Activated naive CD4-positive, alpha-beta T cell treated with anti-CD3 and anti-CD28 coated beads for 36 hours (primary cell): ENCODE data around the gene P2RX7. TPM values are rescaled to one million over a fixed set of nuclear protein-coding genes. Genes with fewer than 3 reads are reported as not detected.
A peak's percentile ranks its signal among the peaks of the same experiment; 100 is the strongest.

Source experiments
- CTCF ChIA-PET: fragments of 350-600 bp; sonication (Branson Sonifier 250); formaldehyde crosslinking; loops from one replicate; lab custom pipeline; 2021; ENCODE audit warnings: antibody characterized with exemption; lab: Charles Lee
- DNase-seq: peaks from one replicate; pipeline ENCODE4 v3.0.0-alpha.2; 2020
- H3K27ac Mint-ChIP-seq: one replicate; pipeline ENCODE4 v1.8.0; 2021; ENCODE audit warnings: mild to moderate bottlenecking, mixed read lengths
- H3K27me3 Mint-ChIP-seq: one replicate; pipeline ENCODE4 v1.8.0; 2021; ENCODE audit warnings: low read depth, mixed read lengths
- H3K36me3 Mint-ChIP-seq: one replicate; pipeline ENCODE4 v1.8.0; 2021; ENCODE audit warnings: low read depth, mixed read lengths
- H3K4me1 Mint-ChIP-seq: one replicate; pipeline ENCODE4 v1.8.0; 2021; ENCODE audit warnings: low read depth, mixed read lengths
- H3K4me3 Mint-ChIP-seq: one replicate; pipeline ENCODE4 v1.8.0; 2021; ENCODE audit warnings: mild to moderate bottlenecking, moderate library complexity, mixed read lengths
- H3K9me3 Mint-ChIP-seq: one replicate; pipeline ENCODE4 v1.8.0; 2021; ENCODE audit warnings: mixed read lengths
- intact Hi-C: fragments of 100-400 bp; cut with micrococcal nuclease; formaldehyde crosslinking; loops from one replicate; pipeline ENCODE4 v1.15.1; 2023
- total RNA-seq, 2 experiments: library from RNA; stranded (reverse); gene quantifications; one replicate each; pipeline ENCODE4 v1.2.3, GENCODE V29; 2021

Gene P2RX7
- total RNA-seq, 2 experiments from 2014 or later: 6.3 to 6.6 TPM

DNA sequence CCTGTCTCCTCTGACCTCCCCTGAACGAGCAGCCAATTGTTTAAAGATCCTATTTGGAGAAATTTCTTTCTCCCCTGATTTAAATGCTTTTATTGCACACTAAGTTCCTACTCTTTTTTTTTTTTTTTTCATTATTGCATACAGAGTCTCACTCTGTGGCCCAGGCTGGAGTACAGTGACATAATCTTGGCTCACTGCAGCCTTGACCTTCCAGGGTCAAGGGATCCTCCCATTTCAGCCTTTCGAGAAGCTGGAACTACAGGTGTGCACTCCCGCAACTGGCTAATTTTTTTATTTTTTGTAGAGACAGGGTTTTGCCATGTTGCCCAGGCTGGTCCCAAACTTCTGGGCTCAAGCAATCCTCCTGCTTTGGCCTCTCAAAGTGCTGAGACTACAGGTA is 5.2 kb upstream of the P2RX7 start:
- intact Hi-C loops: loop anchor here (5.0 kb wide), 2 partner anchors 170 to 1115 kb away; partner anchors contain the start of gene CAMKK2
- H3K27ac Mint-ChIP-seq: no peak overlapping the region
- DNase-seq: no peak
- peaks cover 4% of the 10 kb centered on the region for H3K36me3 Mint-ChIP-seq
- CTCF ChIA-PET: no interaction called here
- no peak overlapping the region for H3K4me3 Mint-ChIP-seq
- peaks cover 56% of the 10 kb centered on the region for H3K4me1 Mint-ChIP-seq
- no peaks in the 10 kb centered on the region for H3K27me3 Mint-ChIP-seq
- H3K9me3 Mint-ChIP-seq: peaks cover 3% of the 10 kb centered on the region

DNA sequence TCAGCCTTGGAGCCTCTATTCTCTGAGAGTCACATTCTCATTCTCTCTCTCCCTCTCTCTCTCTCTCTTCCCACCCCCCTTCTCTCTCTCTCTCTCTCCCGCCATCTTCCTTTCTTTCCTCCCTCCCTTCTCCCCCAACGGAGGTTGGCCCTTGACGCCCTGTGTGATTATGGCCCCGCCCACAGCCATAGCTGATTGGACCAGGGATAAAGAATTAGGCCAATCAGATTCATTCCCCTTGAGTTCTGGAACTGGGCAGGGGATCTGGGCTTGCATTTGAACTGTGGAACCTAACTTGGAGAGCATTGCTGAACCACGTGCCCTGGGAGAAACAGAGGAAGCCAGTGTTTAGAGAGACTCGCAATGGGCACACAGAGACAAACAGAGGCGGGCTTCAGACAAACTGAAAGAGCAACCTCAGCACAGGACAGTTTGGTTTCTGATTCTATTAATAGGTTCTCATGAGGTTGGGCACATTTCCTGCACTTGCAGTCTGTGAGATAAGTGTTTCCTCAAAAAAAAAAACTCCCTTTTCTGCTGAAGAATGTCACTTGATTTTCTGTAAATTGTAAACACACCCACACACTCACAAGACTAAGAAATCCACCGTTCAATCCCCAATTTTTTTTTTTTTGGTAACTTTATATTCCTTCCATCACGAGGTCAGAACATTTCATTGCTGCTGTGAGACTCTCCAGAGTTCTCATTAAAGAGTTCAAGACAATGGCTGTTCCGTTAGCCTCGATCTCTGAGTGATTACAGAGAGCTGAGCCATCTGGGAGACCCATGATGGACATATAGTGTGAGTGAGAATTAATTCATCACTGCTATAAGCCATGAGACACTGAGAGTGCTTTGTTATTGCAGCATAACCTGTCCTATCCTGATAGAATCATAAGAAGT is 3.5 kb upstream of the P2RX7 start:
- Mint-ChIP-seq H3K9me3 (peaks cover 3% of the 10 kb centered on the region), H3K27me3 (no peaks in the 10 kb centered on the region), H3K4me3 (peak overlapping the region; percentile 60), H3K36me3 (peaks cover 4% of the 10 kb centered on the region), H3K4me1 (peaks cover 62% of the 10 kb centered on the region), H3K27ac (peak overlapping the region; percentile 98)
- intact Hi-C loops: loop anchor here (1.0 to 5.0 kb wide), 6 partner anchors 15 to 1117 kb away; partner anchors contain the start of genes CAMKK2 and P2RX4
- CTCF ChIA-PET: interaction anchor here (0.6 to 1.1 kb wide), 3 partner anchors 34 to 151 kb away, joined by 3 to 7 read pairs (median 3); partner anchors contain the start of gene HNF1A
- DNase-seq: peak; percentile 93

DNA sequence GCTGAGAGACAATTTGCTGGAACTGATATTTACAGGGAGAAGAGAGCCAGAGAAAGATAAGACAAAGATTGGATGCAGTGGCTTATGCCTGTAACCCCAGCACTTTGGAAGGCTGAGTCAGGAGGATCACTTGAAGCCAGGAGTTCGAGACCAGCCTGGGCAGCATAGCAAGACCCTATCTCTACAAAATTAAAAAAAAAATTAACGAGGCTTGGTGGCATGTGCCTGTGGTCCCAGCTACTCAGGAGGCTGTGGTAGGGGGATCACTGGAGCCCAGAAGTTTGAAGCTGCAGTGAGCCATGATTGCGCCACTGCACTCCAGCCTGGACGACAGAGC is 2.9 kb upstream of the P2RX7 start:
- Mint-ChIP-seq H3K27me3 (no peaks in the 10 kb centered on the region), H3K27ac (peak overlapping the region; percentile 98), H3K9me3 (peaks cover 3% of the 10 kb centered on the region), H3K4me3 (peak overlapping the region; percentile 60), H3K36me3 (peaks cover 4% of the 10 kb centered on the region), H3K4me1 (peaks cover 62% of the 10 kb centered on the region)
- no peak for DNase-seq
- CTCF ChIA-PET: interaction anchor here (0.6 to 0.8 kb wide), 2 partner anchors 96 to 103 kb away, joined by 3 to 5 read pairs; no protein-coding TSS in a partner anchor
- intact Hi-C loops: loop anchor here (1.0 to 10.0 kb wide), 7 partner anchors 15 to 1117 kb away; partner anchors contain the start of genes CAMKK2 and P2RX4

DNA sequence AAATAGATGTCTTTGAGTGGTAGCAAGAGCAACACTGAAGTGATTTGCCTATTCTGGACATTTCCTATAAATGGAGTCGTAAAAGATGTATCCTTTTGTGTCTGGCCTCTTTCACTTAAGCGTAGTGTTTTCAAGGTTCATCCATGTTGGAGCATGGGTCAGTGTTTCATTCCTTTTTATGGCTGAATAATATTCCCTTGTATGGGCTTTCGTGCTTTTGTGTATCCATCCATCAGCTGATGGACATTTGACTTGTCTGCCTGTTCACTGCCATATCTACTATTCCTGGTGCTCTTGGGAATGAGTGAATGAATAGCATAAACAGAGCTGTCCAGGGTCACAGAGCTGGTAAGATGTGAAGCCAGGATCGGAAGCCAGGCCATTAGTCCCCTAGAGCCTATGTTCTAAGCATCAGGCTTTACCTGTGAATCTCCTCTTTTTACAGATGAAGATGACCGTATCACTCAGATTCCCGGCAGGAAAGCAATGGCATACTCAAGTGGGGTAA is 1.8 kb upstream of the P2RX7 start:
- peak overlapping the region; percentile 43 for H3K27ac Mint-ChIP-seq
- no peaks in the 10 kb centered on the region for H3K27me3 Mint-ChIP-seq
- CTCF ChIA-PET: interaction anchor here (0.5 kb wide), 1 partner anchor 109 kb away, joined by 3 read pairs; no protein-coding TSS in a partner anchor
- no peak for DNase-seq
- H3K36me3 Mint-ChIP-seq: peaks cover 4% of the 10 kb centered on the region
- H3K4me1 Mint-ChIP-seq: peaks cover 59% of the 10 kb centered on the region
- intact Hi-C loops: loop anchor here (10.0 kb wide), 1 partner anchor 336 kb away; no protein-coding TSS in a partner anchor
- no peak overlapping the region for H3K4me3 Mint-ChIP-seq
- H3K9me3 Mint-ChIP-seq: peaks cover 3% of the 10 kb centered on the region

DNA sequence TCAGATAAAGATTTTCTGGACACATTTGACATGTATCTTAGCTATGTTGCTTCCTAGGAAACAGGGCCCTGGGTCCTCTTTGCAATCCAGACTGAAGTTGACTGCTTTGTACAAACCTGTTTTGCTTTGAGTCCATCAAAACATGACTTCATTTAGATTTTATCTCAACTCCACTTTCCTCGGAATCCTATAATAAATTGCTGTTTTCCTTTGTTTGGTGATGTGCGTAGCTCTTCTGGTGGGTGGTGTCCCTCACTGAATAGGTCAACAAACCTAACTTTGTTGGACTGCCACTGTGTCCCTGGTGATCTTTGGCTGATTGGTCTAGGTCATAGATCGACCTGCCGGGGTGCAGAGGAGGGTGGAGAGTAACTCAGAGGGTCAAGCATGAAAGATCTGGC is 735 bp upstream of the P2RX7 start:
- Mint-ChIP-seq H3K4me1 (peaks cover 59% of the 10 kb centered on the region), H3K27me3 (no peaks in the 10 kb centered on the region), H3K4me3 (peak overlapping the region; percentile 4), H3K9me3 (peaks cover 3% of the 10 kb centered on the region), H3K36me3 (peaks cover 4% of the 10 kb centered on the region), H3K27ac (peak overlapping the region; percentile 7)
- CTCF ChIA-PET: interaction anchor here (1.0 to 1.7 kb wide), 2 partner anchors 11 to 66 kb away, joined by 3 to 5 read pairs; no protein-coding TSS in a partner anchor
- DNase-seq: no peak
- intact Hi-C loops: loop anchor here (10.0 kb wide), 1 partner anchor 337 kb away; no protein-coding TSS in a partner anchor

DNA sequence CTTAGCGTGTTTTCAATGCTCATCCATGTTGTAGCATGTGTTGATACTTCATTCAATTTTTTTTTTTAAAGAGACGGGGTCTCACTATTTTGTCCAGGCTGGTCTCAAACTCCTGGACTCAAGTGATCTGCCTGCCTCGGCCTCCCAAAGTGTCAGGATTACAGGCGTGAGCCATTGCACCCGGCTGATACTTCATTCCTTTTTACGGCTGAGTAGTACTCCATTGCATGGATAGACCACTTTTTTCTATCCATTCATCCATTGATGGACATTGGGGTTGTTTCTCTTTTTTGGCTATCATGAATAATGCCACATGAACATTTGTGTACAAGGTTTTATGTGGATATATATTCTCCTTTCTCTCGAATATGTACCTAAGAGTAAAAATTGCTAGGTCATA is 1.2 kb downstream of the P2RX7 start:
- Mint-ChIP-seq H3K4me3 (peak overlapping the region; percentile 77), H3K36me3 (peaks cover 4% of the 10 kb centered on the region), H3K27me3 (no peaks in the 10 kb centered on the region), H3K4me1 (peaks cover 55% of the 10 kb centered on the region), H3K9me3 (peaks cover 3% of the 10 kb centered on the region), H3K27ac (peak overlapping the region; percentile 15)
- intact Hi-C loops: loop anchor here (1.0 to 10.0 kb wide), 2 partner anchors 10 to 339 kb away; no protein-coding TSS in a partner anchor
- CTCF ChIA-PET: interaction anchor here (0.6 to 0.7 kb wide), 3 partner anchors 82 to 217 kb away, joined by 3 to 4 read pairs (median 3); no protein-coding TSS in a partner anchor
- DNase-seq: no peak

DNA sequence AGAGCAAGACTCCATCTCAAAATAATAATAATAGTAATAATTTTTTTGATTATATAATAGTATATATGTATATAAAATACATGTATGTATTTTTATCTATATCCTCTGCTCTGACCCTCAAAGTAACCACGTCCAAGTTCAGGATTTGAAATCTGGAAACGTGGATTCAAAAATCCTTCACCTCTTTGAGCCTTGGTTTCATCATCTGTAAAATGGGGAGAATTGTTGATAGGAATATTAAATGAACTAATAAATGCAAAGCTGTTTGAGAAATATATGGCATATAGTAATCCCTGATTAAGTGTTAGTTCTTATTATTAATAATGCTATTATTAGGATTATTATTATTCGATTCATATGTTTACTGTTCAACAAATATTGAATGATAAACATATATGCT is 2.6 kb downstream of the P2RX7 start:
- H3K4me3 Mint-ChIP-seq: no peak overlapping the region
- no peaks in the 10 kb centered on the region for H3K36me3 Mint-ChIP-seq
- intact Hi-C loops: loop anchor here (10.0 kb wide), 1 partner anchor 341 kb away; no protein-coding TSS in a partner anchor
- no peak for DNase-seq
- no peaks in the 10 kb centered on the region for H3K27me3 Mint-ChIP-seq
- H3K9me3 Mint-ChIP-seq: no peaks in the 10 kb centered on the region
- H3K27ac Mint-ChIP-seq: no peak overlapping the region
- H3K4me1 Mint-ChIP-seq: peaks cover 43% of the 10 kb centered on the region
- CTCF ChIA-PET: no interaction called here

DNA sequence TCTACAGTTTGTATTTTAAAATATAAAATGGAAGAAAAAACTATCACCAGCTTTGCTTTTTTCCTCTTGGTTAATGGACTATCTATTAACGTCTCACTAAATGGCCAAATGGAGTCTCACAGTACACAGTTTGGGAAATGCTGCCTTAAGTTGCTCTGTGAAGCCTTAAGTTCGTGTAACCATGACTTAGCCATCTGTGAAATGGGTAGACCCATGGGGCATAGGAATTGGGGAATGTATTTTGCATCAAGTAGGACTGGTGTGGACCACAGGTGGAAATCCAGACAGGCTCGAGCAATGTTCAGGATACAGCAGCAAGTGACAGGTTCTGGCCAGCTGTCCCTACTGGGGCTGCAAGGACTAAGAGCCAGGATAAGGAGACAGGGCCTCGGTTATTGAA is 4.8 kb downstream of the P2RX7 start:
- CTCF ChIA-PET: interaction anchor here (0.9 kb wide), 1 partner anchor 9 kb away, joined by 3 read pairs; no protein-coding TSS in a partner anchor
- no peaks in the 10 kb centered on the region for H3K27me3 Mint-ChIP-seq
- intact Hi-C loops: loop anchor here (10.0 kb wide), 1 partner anchor 343 kb away; no protein-coding TSS in a partner anchor
- DNase-seq: no peak
- peaks cover 23% of the 10 kb centered on the region for H3K4me1 Mint-ChIP-seq
- H3K4me3 Mint-ChIP-seq: no peak overlapping the region
- no peaks in the 10 kb centered on the region for H3K9me3 Mint-ChIP-seq
- H3K36me3 Mint-ChIP-seq: peaks cover under 1% of the 10 kb centered on the region
- H3K27ac Mint-ChIP-seq: no peak overlapping the region

DNA sequence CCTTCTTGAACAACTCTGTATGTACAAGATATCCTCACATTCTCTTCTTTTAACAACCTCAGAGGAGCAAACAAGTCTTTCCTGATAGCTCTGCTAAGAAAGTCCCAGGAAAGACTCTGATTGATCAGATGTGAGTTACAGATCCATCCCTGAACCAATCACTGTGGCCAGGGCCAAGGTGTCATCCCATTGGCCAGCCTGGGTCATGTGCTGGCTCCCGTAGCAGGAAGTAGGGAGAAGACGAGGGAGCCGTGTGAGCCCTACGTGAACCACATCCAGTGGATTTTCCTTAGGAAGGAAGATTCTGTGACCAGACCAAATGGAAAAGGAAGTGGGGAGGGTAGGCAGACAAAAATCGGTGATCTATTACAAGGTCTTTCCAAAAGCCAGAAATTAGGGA is 5.6 kb downstream of the P2RX7 start:
- CTCF ChIA-PET: no interaction called here
- intact Hi-C loops: loop anchor here (10.0 kb wide), 1 partner anchor 343 kb away; no protein-coding TSS in a partner anchor
- Mint-ChIP-seq H3K27ac (no peak overlapping the region), H3K36me3 (peaks cover 1% of the 10 kb centered on the region), H3K9me3 (no peaks in the 10 kb centered on the region), H3K4me1 (peaks cover 17% of the 10 kb centered on the region), H3K27me3 (no peaks in the 10 kb centered on the region), H3K4me3 (no peak overlapping the region)
- no peak for DNase-seq

DNA sequence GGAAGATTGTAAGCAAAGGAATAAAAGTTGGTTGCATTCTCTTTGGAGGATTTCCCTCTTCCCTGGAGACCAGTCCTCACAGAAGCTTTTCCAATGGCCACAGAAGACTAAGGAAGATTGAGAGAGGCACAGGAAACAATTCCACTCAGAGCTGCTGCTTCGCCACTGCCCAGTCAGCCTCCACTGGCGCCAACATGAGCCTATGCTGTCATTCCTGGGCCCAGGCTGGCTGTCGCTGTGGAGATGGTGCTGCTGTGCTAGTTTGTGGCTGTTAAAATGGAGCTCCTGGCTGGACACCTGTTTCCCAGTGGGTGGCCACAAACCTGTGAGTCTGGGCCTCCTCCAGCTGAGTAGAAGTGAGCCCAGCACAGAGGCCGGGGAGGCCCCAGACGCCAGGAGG is 6.6 kb downstream of the P2RX7 start:
- intact Hi-C loops: loop anchor here (10.0 kb wide), 1 partner anchor 344 kb away; no protein-coding TSS in a partner anchor
- CTCF ChIA-PET: interaction anchor here (0.6 kb wide), 1 partner anchor 33 kb away, joined by 3 read pairs; no protein-coding TSS in a partner anchor
- peaks cover 1% of the 10 kb centered on the region for H3K36me3 Mint-ChIP-seq
- DNase-seq: no peak
- H3K27ac Mint-ChIP-seq: no peak overlapping the region
- no peak overlapping the region for H3K4me3 Mint-ChIP-seq
- no peaks in the 10 kb centered on the region for H3K9me3 Mint-ChIP-seq
- peaks cover 16% of the 10 kb centered on the region for H3K4me1 Mint-ChIP-seq
- H3K27me3 Mint-ChIP-seq: no peaks in the 10 kb centered on the region

DNA sequence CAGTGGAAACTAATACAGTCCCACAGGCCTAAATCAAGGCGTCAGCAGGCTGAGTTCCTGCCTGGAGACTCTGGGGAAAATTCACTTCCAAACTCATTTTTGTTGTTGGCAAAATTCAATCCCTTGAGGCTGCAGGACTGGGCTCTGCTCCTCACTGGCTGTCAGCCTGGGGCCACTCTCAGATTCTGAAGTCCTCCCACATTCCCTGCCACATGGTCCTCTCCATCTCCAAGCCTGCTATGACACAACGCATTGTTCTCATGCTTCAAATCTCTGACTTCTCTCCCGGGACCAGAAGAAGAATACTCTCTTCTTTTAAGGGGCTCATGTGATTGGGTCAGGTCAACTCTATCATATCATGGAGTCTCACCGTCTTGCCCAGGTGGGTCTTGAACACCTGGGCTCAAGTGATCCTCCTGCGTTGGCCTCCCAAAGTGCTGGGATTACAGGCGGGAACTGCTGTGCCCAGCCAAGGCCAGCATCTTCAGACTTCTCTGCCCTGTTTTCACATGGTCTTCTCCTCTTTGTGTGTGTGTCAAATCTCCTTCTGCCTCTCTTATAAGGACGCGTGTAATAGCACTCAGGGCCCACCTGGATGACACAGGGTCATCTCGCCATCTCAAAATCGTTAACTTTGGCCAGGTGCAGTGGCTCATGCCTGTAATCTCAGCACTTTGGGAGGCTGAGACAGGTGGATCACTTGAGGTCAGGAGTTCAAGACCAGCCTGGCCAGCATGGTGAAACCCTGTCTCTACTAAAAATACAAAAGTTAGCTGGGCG is 9.7 kb downstream of the P2RX7 start:
- H3K27ac Mint-ChIP-seq: peak overlapping the region; percentile 41
- no peaks in the 10 kb centered on the region for H3K9me3 Mint-ChIP-seq
- intact Hi-C loops: no loop called here
- peaks cover 29% of the 10 kb centered on the region for H3K4me1 Mint-ChIP-seq
- H3K27me3 Mint-ChIP-seq: no peaks in the 10 kb centered on the region
- DNase-seq: no peak
- H3K4me3 Mint-ChIP-seq: no peak overlapping the region
- CTCF ChIA-PET: interaction anchor here (1.0 to 1.8 kb wide), 2 partner anchors 10 to 24 kb away, joined by 3 to 5 read pairs; partner anchors contain the start of gene P2RX7
- peaks cover 4% of the 10 kb centered on the region for H3K36me3 Mint-ChIP-seq
